HEK293 (cell line): ENCODE results near the gene EPG5.

Experiments used
- CTCF ChIA-PET: fragments of 350-600 bp; formaldehyde crosslinking; extraction: SDS; loops from one replicate; lab custom pipeline; 2021; ENCODE audit warnings: antibody characterized with exemption; lab: Yijun Ruan, JAX
- POLR2A ChIA-PET: fragments of 300-600 bp; formaldehyde crosslinking; extraction: SDS; loops from one replicate; lab custom pipeline; 2020; ENCODE audit warnings: antibody characterized with exemption, inconsistent platforms; lab: Yijun Ruan, JAX
- H3K27ac ChIP-seq: fragments of 200-500 bp; sonication (Bioruptor generic); 2 replicates; pipeline ENCODE4 v1.5.1; 2014; ENCODE audit warnings: low read depth, low read length, control low read depth, inconsistent platforms; ENCODE audit errors: extremely low read depth
- H3K36me3 ChIP-seq, 2 experiments: fragments of 200-500 bp in 1 of 2; sonication (Bioruptor generic) in 1 of 2; 1 replicate in 1 of 2; 2 replicates in 1 of 2; pipeline ENCODE4 v1.5.1; 2014 to 2017; ENCODE audit warnings: inconsistent platforms in 2 of 2, low read length in 2 of 2; ENCODE audit not compliant: control insufficient read depth in 2 of 2, insufficient read depth in 1 of 2
- H3K4me1 ChIP-seq: fragments of 200-500 bp; sonication (Bioruptor generic); 2 replicates; pipeline ENCODE4 v1.5.1; 2014; ENCODE audit warnings: mild to moderate bottlenecking, low read length, inconsistent platforms; ENCODE audit not compliant: control insufficient read depth, insufficient read depth
- H3K4me3 ChIP-seq: 2 replicates; pipeline ENCODE4 v1.5.1; 2011; ENCODE audit warnings: low read depth, mild to moderate bottlenecking, control low read depth, low read length, moderate library complexity
- H3K9me3 ChIP-seq: fragments of 200-500 bp; sonication (Bioruptor generic); 2 replicates; pipeline ENCODE4 v1.5.1; 2014; ENCODE audit warnings: low read depth, low read length, inconsistent platforms; ENCODE audit not compliant: control insufficient read depth, insufficient read depth
- BCL11B ChIP-seq: fragments of 450-650 bp; formaldehyde crosslinking; IDR thresholded peaks from 2 replicates; pipeline ENCODE4 v1.5.1; 2016; ENCODE audit warnings: low read depth, missing biosample characterization, missing genetic modification characterization
- KLF16 ChIP-seq: fragments of 450-650 bp; formaldehyde crosslinking; IDR thresholded peaks from 2 replicates; pipeline ENCODE4 v1.5.1; 2017; ENCODE audit warnings: missing biosample characterization, missing genetic modification characterization
- PATZ1 ChIP-seq: fragments of 450-650 bp; formaldehyde crosslinking; IDR thresholded peaks from 2 replicates; pipeline ENCODE4 v1.5.1; 2016; ENCODE audit warnings: missing biosample characterization, missing genetic modification characterization
- PRDM10 ChIP-seq: fragments of 450-650 bp; formaldehyde crosslinking; IDR thresholded peaks from 2 replicates; pipeline ENCODE4 v1.5.1; 2016; ENCODE audit warnings: missing biosample characterization, missing genetic modification characterization
- PRDM6 ChIP-seq: fragments of 450-650 bp; formaldehyde crosslinking; IDR thresholded peaks from 2 replicates; pipeline ENCODE4 v1.5.1; 2017; ENCODE audit warnings: missing biosample characterization, missing genetic modification characterization
- SCRT1 ChIP-seq: fragments of 450-650 bp; formaldehyde crosslinking; IDR thresholded peaks from 2 replicates; pipeline ENCODE4 v1.5.1; 2016; ENCODE audit warnings: missing biosample characterization, missing genetic modification characterization, borderline replicate concordance
- SP7 ChIP-seq: fragments of 450-650 bp; formaldehyde crosslinking; IDR thresholded peaks from 2 replicates; pipeline ENCODE4 v1.5.1; 2016; ENCODE audit warnings: missing biosample characterization, missing genetic modification characterization
- ZNF121 ChIP-seq: fragments of 450-650 bp; formaldehyde crosslinking; IDR thresholded peaks from 2 replicates; pipeline ENCODE4 v1.5.1; 2016; ENCODE audit warnings: missing biosample characterization, missing genetic modification characterization
- ZNF223 ChIP-seq: fragments of 450-650 bp; formaldehyde crosslinking; IDR thresholded peaks from 2 replicates; pipeline ENCODE4 v1.5.1; 2016; ENCODE audit warnings: missing biosample characterization, missing genetic modification characterization
- ZNF280D ChIP-seq: fragments of 450-650 bp; formaldehyde crosslinking; IDR thresholded peaks from 2 replicates; pipeline ENCODE4 v1.5.1; 2016; ENCODE audit warnings: missing biosample characterization, missing genetic modification characterization
- ZNF350 ChIP-seq: fragments of 450-650 bp; formaldehyde crosslinking; IDR thresholded peaks from 2 replicates; pipeline ENCODE4 v1.5.0; 2017; ENCODE audit warnings: missing biosample characterization, mild to moderate bottlenecking, missing genetic modification characterization
- ZNF416 ChIP-seq: fragments of 450-650 bp; formaldehyde crosslinking; IDR thresholded peaks from 2 replicates; pipeline ENCODE4 v1.5.1; 2016; ENCODE audit warnings: missing biosample characterization, missing genetic modification characterization
- ZNF529 ChIP-seq: fragments of 450-650 bp; formaldehyde crosslinking; IDR thresholded peaks from 2 replicates; pipeline ENCODE4 v1.5.1; 2017; ENCODE audit warnings: missing genetic modification characterization, missing biosample characterization; ENCODE audit not compliant: insufficient replicate concordance
- ZNF626 ChIP-seq: fragments of 450-650 bp; sonication (Bioruptor Pico); formaldehyde crosslinking; IDR thresholded peaks from 2 replicates; pipeline ENCODE4 v1.5.1; 2018; ENCODE audit warnings: missing biosample characterization, missing genetic modification characterization, inconsistent platforms
- ZNF701 ChIP-seq: fragments of 450-650 bp; formaldehyde crosslinking; IDR thresholded peaks from 2 replicates; pipeline ENCODE4 v1.5.1; 2016; ENCODE audit warnings: missing biosample characterization, missing genetic modification characterization
- ZNF76 ChIP-seq: fragments of 450-650 bp; formaldehyde crosslinking; IDR thresholded peaks from 2 replicates; pipeline ENCODE4; 2016; ENCODE audit warnings: low read depth, missing biosample characterization, missing genetic modification characterization, borderline replicate concordance
- ZNF768 ChIP-seq: fragments of 450-650 bp; formaldehyde crosslinking; IDR thresholded peaks from 2 replicates; pipeline ENCODE4 v1.5.1; 2018; ENCODE audit warnings: missing biosample characterization, mild to moderate bottlenecking, missing genetic modification characterization
- ZNF791 ChIP-seq: fragments of 450-650 bp; formaldehyde crosslinking; IDR thresholded peaks from 2 replicates; pipeline ENCODE4 v1.5.1; 2016; ENCODE audit warnings: missing biosample characterization, missing genetic modification characterization
- ZSCAN5A ChIP-seq: fragments of 450-650 bp; formaldehyde crosslinking; IDR thresholded peaks from 2 replicates; pipeline ENCODE4 v1.5.1; 2016; ENCODE audit warnings: missing biosample characterization, missing genetic modification characterization

EPG5 gene

GRCh38 chr18:45850021-45850420, 117.1 kb downstream of the EPG5 start:
- CTCF ChIA-PET = interaction anchor here (1.1 to 2.1 kb wide), 7 partner anchors 11 to 224 kb away, joined by 3 to 9 read pairs (median 4); no protein-coding TSS in a partner anchor

GRCh38 chr18:45849529-45849928, 117.6 kb downstream of the EPG5 start:
- H3K27ac ChIP-seq = no peak overlapping the region
- no peaks in the 10 kb centered on the region for H3K4me1 ChIP-seq
- no peaks in the 10 kb centered on the region for H3K9me3 ChIP-seq
- peaks cover 5 to 26% of the 10 kb centered on the region in 2 experiments for H3K36me3 ChIP-seq
- H3K4me3 ChIP-seq = no peak overlapping the region
- ChIA-PET POLR2A (no interaction called here), CTCF (interaction anchor here (0.6 to 2.1 kb wide), 3 partner anchors 30 to 134 kb away, joined by 3 to 9 read pairs (median 5); no protein-coding TSS in a partner anchor)
- TF ChIP-seq ZNF350 (tag by site-specific recombination) (no peak), ZNF121 (tag by site-specific recombination) (no peak), ZNF701 (tag by site-specific recombination) (no peak), ZNF416 (no peak), ZSCAN5A (tag by site-specific recombination) (no peak), PRDM10 (tag by site-specific recombination) (no peak), ZNF223 (no peak), SCRT1 (no peak), ZNF626 (tag by site-specific recombination) (no peak), KLF16 (no peak)

More at GRCh38 chr18:45850021-45850420, 117.1 kb downstream of the EPG5 start:
- POLR2A ChIA-PET = no interaction called here
- Histone ChIP-seq H3K4me3 (no peak overlapping the region), H3K9me3 (no peaks in the 10 kb centered on the region), H3K4me1 (no peaks in the 10 kb centered on the region), H3K36me3 (peaks cover 7 to 29% of the 10 kb centered on the region in 2 experiments), H3K27ac (no peak overlapping the region)
- no peak for TF ChIP-seq ZNF280D
- TF ChIP-seq ZNF768 = no peak
- no peak for TF ChIP-seq ZNF529 (tag by site-specific recombination)
- TF ChIP-seq SP7 (tag by site-specific recombination) = no peak
- TF ChIP-seq BCL11B (tag by site-specific recombination) = no peak
- no peak for TF ChIP-seq ZNF76
- TF ChIP-seq ZNF791 (tag by site-specific recombination) = no peak
- TF ChIP-seq PRDM6 (tag by site-specific recombination) = no peak
- TF ChIP-seq PATZ1 (tag by site-specific recombination) = no peak
